PC-3 (cell line): ENCODE results near the gene XNDC1N. TPM values are rescaled to one million over a fixed set of nuclear protein-coding genes. Genes with fewer than 3 reads are reported as not detected.

Source experiments
- ATAC-seq: fragments of 200-7000 bp; cut with Tn5 transposase; 2 replicates; pipeline ENCODE4 v1.9.1; 2020; ENCODE audit warnings: mild to moderate bottlenecking, moderate library complexity
- Bru-seq: library from RNA; stranded (reverse); fragments of 400-500 nt; gene quantifications from one replicate; lab custom pipeline; 2021; lab: Mats Ljungman, UMichigan
- BruChase-seq, 2 experiments: library from RNA; stranded (reverse); fragments of 400-500 nt; gene quantifications; one replicate each; lab custom pipeline; 2021; lab: Mats Ljungman, UMichigan
- BruUV-seq: library from RNA; stranded (reverse); fragments of 400-500 nt; replicated peaks from 2 replicates; lab custom pipeline; 2021; lab: Mats Ljungman, UMichigan
- CTCF ChIA-PET: fragments of 300-600 bp; sonication (Branson Sonifier 250); formaldehyde crosslinking; loops from one replicate; lab custom pipeline; 2022; ENCODE audit warnings: antibody characterized with exemption; lab: Charles Lee
- POLR2A ChIA-PET: fragments of 300-600 bp; sonication (Branson Sonifier 250); formaldehyde crosslinking; loops from one replicate; lab custom pipeline; 2022; ENCODE audit warnings: antibody characterized with exemption; ENCODE audit not compliant: unreplicated experiment; lab: Charles Lee
- DNase-seq: peaks from one replicate; pipeline ENCODE4 v3.0.0-alpha.2; 2015
- H2AFZ ChIP-seq: fragments of 300-600 bp; sonication (generic); 2 replicates; pipeline ENCODE4 v1.6.0; 2016; ENCODE audit warnings: antibody characterized with exemption, low read length
- H3F3A ChIP-seq: fragments of 300-600 bp; sonication (generic); one replicate; pipeline ENCODE4 v1.6.0; 2017; ENCODE audit warnings: antibody characterized with exemption, low read length, control low read depth, mild to moderate bottlenecking; ENCODE audit not compliant: unreplicated experiment
- H3K27ac ChIP-seq: fragments of 300-600 bp; sonication (generic); 2 replicates; pipeline ENCODE4 v1.5.1; 2016; ENCODE audit warnings: mild to moderate bottlenecking, low read length
- H3K27me3 ChIP-seq: fragments of 300-600 bp; sonication (generic); 2 replicates; pipeline ENCODE4 v1.6.1; 2016; ENCODE audit warnings: low read length, mixed read lengths
- H3K36me3 ChIP-seq: fragments of 300-600 bp; sonication (generic); 2 replicates; pipeline ENCODE4 v1.6.1; 2016; ENCODE audit warnings: low read depth, mixed run types, low read length, mixed read lengths
- H3K4me1 ChIP-seq: fragments of 300-600 bp; sonication (generic); 2 replicates; pipeline ENCODE4 v1.5.1; 2016; ENCODE audit warnings: low read length; ENCODE audit not compliant: insufficient read depth
- H3K4me2 ChIP-seq: fragments of 300-600 bp; sonication (generic); 2 replicates; pipeline ENCODE4 v1.6.0; 2016; ENCODE audit warnings: low read length
- H3K4me3 ChIP-seq: fragments of 300-600 bp; sonication (generic); 2 replicates; pipeline ENCODE4 v1.5.1; 2016; ENCODE audit warnings: mild to moderate bottlenecking, low read length, mixed read lengths
- H3K79me2 ChIP-seq: fragments of 300-600 bp; sonication (generic); 2 replicates; pipeline ENCODE4 v1.6.1; 2017; ENCODE audit warnings: low read length, mixed read lengths
- H3K9ac ChIP-seq: fragments of 300-600 bp; sonication (generic); 2 replicates; pipeline ENCODE4 v1.6.0; 2016; ENCODE audit warnings: mild to moderate bottlenecking, low read length
- H3K9me2 ChIP-seq: fragments of 300-600 bp; sonication (generic); replicated peaks from 2 replicates; pipeline ENCODE4 v1.6.1; 2016; ENCODE audit warnings: mixed run types, low read length, mixed read lengths
- H3K9me3 ChIP-seq: fragments of 300-600 bp; sonication (generic); 2 replicates; pipeline ENCODE4 v1.6.1; 2016; ENCODE audit warnings: low read length, mixed read lengths
- H4K20me1 ChIP-seq: fragments of 300-600 bp; sonication (generic); 2 replicates; pipeline ENCODE4 v1.6.1; 2016; ENCODE audit warnings: low read length, mixed read lengths
- EZH2 ChIP-seq: fragments of 300-600 bp; sonication (generic); IDR thresholded peaks from one replicate; pipeline ENCODE4 v1.6.1; 2017; ENCODE audit warnings: antibody characterized with exemption, mild to moderate bottlenecking, low read length; ENCODE audit not compliant: unreplicated experiment
- EZH2phosphoT487 ChIP-seq: fragments of 300-600 bp; sonication (generic); IDR thresholded peaks from 2 replicates; pipeline ENCODE4 v1.6.1; 2018; ENCODE audit warnings: mild to moderate bottlenecking, antibody characterized with exemption, low read length, borderline replicate concordance
- intact Hi-C: fragments of 100-400 bp; cut with micrococcal nuclease; formaldehyde crosslinking; loops from 2 replicates; pipeline ENCODE4 v1.9.0; 2023
- long read RNA-seq: library from polyadenylated mRNA; unstranded; transcript quantifications from one replicate; pipeline ENCODE4 v2.0.0, GENCODE V29; 2021; ENCODE audit not compliant: unreplicated experiment
- total RNA-seq: library from RNA; depleted of rRNA; stranded (reverse); fragments of >200 nt; gene quantifications from 2 replicates; pipeline ENCODE4 v1.2.3, GENCODE V29; 2014; rRNA removed
- TF ChIP-seq, protein P1 (sequence below): fragments of 300-600 bp; sonication (generic); conservative IDR thresholded peaks from 2 replicates; pipeline ENCODE4 v1.5.1; 2017; ENCODE audit warnings: antibody characterized with exemption, low read depth, mild to moderate bottlenecking, low read length

Gene XNDC1N, protein sequence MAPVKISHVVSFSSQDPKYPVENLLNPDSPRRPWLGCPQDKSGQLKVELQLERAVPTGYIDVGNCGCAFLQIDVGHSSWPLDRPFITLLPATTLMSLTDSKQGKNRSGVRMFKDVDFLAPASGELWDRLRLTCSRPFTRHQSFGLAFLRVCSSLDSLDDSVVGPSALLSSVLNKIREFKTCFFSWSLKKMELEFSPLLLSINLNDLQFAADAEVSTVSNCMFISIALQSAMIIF
- total RNA-seq (5.0 and 14.0 TPM in 2 replicates), Bru-seq, nascent RNA (percentile 62 among the genes with signal in this experiment), BruChase-seq, experiment 1, labeled RNA remaining after a 6-hour chase (percentile 56 among the genes with signal in this experiment), BruChase-seq, experiment 2, labeled RNA remaining after a 2-hour chase (percentile 72 among the genes with signal in this experiment)
- long read RNA-seq, partial matches to known transcripts, result 0 of 5 reads
- long read RNA-seq, other reads (novel, unspliced or antisense), result 5 of 5 reads

DNA sequence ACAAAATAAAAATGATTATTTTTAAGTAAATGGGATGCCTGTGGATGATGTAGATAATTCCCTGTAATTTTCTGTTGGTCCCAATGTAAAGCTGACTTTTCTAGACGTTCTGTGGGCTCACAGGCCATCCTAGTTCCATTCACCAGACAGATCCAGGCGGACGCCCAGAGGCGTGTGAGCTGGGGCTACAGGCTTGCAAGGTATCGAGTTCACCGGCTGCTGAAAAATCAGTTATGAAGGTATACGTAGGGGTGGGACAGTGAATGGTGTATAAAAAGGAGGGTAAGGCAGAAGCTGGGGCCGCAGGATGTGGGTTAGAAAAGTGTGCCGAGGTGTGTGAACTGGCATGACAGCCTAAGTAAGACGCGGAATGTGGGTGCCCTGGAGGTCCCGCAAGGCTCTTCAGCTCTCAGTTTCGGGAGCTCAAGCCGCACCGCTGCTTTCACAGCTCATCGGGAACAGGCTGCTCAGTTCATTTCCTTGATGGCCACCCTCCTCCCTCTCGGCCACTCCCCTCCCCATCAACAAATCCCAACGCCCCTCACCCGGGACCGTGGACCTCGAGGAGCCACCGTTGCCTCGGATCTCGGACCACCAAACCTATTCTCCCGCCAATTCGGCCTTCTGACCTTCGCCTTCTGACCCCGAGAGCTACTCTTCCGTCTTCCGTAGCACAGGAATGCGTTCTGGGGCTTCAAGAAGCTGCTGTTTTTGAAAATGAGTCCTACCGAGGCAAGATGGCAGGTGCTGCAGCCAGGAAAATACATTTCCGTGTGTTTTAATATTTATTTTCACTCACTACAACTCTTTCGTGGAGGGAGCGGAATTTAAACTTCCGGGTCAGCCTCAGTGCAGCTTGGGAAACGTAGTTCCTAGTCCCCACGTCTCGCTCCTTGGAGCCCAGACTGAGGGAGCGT lies at the start of gene XNDC1N:
TSS of gene XNDC1N (minus strand) at position 775 of the 917 bp plus-strand sequence. CDS start 5,241 bp downstream, outside the sequence.
- H3K9me2 ChIP-seq, result no peaks in the 10 kb centered on the region
- no peaks in the 10 kb centered on the region for H3K36me3 ChIP-seq
- peak; percentile 93 for DNase-seq
- peaks cover under 1% of the 10 kb centered on the region; the same call in 1 of the 2 replicates for H4K20me1 ChIP-seq
- peak within 1 kb of the TSS; percentile 80 for H3K4me2 ChIP-seq
- TF ChIP-seq EZH2phosphoT487, result no peak
- TF ChIP-seq, protein P1, sequence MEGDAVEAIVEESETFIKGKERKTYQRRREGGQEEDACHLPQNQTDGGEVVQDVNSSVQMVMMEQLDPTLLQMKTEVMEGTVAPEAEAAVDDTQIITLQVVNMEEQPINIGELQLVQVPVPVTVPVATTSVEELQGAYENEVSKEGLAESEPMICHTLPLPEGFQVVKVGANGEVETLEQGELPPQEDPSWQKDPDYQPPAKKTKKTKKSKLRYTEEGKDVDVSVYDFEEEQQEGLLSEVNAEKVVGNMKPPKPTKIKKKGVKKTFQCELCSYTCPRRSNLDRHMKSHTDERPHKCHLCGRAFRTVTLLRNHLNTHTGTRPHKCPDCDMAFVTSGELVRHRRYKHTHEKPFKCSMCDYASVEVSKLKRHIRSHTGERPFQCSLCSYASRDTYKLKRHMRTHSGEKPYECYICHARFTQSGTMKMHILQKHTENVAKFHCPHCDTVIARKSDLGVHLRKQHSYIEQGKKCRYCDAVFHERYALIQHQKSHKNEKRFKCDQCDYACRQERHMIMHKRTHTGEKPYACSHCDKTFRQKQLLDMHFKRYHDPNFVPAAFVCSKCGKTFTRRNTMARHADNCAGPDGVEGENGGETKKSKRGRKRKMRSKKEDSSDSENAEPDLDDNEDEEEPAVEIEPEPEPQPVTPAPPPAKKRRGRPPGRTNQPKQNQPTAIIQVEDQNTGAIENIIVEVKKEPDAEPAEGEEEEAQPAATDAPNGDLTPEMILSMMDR, result no peak
- TF ChIP-seq EZH2, result no peak
- peak; percentile 91 for ATAC-seq
- no peaks in the 10 kb centered on the region for H3K9me3 ChIP-seq
- H2AFZ ChIP-seq, result peak within 1 kb of the TSS; percentile 94
- ChIA-PET CTCF (interaction anchor here (0.5 to 0.8 kb wide), 2 partner anchors 128 to 509 kb away, joined by 4 to 5 read pairs; no protein-coding TSS in a partner anchor), POLR2A (no interaction called here)
- H3K4me1 ChIP-seq, result peaks cover 26% of the 10 kb centered on the region
- peak within 1 kb of the TSS; percentile 87 for H3K9ac ChIP-seq
- H3K79me2 ChIP-seq, result peaks cover 60% of the 10 kb centered on the region
- H3K27me3 ChIP-seq, result no peaks in the 10 kb centered on the region
- intact Hi-C loops, result no loop called here
- H3K27ac ChIP-seq, result peak within 1 kb of the TSS; percentile 74
- no peaks in the 10 kb centered on the region for H3F3A ChIP-seq
- peak within 1 kb of the TSS; percentile 76 for H3K4me3 ChIP-seq
- TSS peak; percentile 76 for BruUV-seq

DNA sequence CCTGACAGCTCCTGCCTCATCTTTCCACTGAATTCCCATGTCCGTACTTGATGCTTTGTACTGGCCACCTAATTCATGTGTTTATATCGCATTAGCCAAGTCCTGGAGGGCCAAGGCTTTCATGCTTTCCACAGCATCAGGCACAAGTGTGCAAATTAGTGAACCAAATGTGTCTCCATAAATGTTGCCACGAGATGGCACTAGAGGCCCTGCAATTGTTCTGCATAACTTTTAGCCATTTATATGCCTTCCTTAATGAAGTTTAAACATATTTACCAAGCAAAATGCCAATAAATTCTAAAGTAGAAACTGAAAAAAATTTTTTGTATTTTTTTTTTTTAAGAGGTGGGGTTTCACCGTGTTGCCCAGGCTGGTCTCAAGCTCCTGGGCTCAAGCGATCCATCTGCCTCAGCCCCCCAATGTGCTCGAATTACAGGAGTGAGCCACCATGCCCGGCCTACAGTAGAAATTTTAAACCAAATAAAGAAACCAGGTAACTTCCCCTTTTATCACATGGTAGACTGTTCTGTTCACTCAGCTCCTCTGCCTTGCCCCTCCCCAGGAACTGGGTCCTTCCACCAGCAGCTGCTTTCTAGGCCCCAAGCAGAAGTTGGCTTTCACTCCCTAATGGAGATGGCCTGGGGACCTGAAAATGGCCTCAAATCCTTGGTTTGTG lies 49.5 kb upstream of the XNDC1N start:
- H3K4me3 ChIP-seq, result no peak overlapping the region
- CTCF ChIA-PET, result no interaction called here
- no peak for TF ChIP-seq EZH2
- TF ChIP-seq, protein P1, result peak; percentile 89
- no peak for TF ChIP-seq EZH2phosphoT487
- no peaks in the 10 kb centered on the region for H3K27me3 ChIP-seq
- no peaks in the 10 kb centered on the region for H4K20me1 ChIP-seq
- H3K9me2 ChIP-seq, result no peaks in the 10 kb centered on the region
- no peaks in the 10 kb centered on the region for H3F3A ChIP-seq
- H3K4me1 ChIP-seq, result no peaks in the 10 kb centered on the region
- H3K79me2 ChIP-seq, result no peaks in the 10 kb centered on the region
- DNase-seq, result peak; percentile 81
- no peak overlapping the region for H2AFZ ChIP-seq
- H3K4me2 ChIP-seq, result no peak overlapping the region
- no TSS peak for BruUV-seq
- H3K9me3 ChIP-seq, result no peaks in the 10 kb centered on the region
- no peak overlapping the region for H3K9ac ChIP-seq
- ATAC-seq, result peak; percentile 79
- intact Hi-C loops, result no loop called here
- no peak overlapping the region for H3K27ac ChIP-seq
- POLR2A ChIA-PET, result no interaction called here
- H3K36me3 ChIP-seq, result peaks cover 14% of the 10 kb centered on the region; the same call in 1 of the 2 replicates
